Measurements from ENCODE around the gene KCNK3. TPM values are rescaled to one million over a fixed set of nuclear protein-coding genes. Genes with fewer than 3 reads are reported as not detected.

Gene KCNK3
- total RNA-seq, 1 donor from 2014 or later, result not detected

GRCh38 chr2:26711457-26712161 lies 19.1 kb downstream of the KCNK3 start:
- intact Hi-C loops (cut with micrococcal nuclease), result no loop called here

DNA sequence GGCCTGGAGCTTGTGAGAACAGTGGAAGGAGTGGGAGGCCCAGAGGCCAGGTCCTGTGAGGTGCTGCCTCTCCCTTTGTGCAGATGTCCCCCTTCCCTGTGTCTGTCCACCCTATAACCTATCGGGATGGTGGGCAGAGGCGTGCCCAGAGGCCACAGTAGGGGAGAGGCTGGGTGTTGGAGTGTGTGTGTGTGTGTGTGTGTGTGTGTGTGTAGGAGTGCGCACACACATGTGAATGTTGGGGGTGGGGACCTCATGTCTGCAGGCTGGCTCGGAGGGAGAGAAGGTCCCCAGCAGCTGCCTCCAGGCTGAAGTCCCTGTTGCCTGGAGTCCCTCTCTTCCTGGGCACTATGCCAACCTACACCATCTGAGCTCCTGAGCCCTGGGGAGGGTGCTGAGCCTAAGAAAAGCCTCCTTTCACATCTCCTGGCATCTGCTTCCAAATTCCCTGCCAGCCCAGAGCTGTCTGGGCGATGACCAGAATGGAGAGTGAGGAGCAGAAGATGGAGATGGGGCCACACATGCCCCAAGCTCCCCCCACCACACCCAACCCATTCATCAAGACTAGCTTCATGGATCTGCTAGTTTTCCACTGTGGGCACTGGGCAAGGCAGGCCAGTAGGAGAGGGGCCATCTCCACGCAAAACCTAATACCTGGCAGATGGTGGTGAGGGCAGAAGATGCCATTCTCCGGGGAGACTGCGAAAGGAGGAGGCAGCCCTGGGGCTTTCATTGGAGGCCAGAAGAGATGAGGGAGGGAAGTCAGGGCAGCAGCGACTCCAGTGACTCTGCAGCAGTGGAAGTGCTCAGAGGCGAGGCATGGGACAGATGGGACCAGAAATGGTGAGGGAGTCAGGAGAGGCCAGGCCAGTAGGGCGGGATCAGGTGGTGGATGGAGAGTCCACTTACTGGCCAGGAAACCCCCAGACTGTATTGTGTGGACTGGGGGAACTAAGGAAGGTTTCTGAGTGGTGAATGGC lies 20.3 kb downstream of the KCNK3 start:
- intact Hi-C loops (cut with micrococcal nuclease), result no loop called here

- intact Hi-C loops (cut with micrococcal nuclease), result no loop called here
These were observed 23.2 kb downstream of the KCNK3 start for GRCh38 chr2:26715528-26716270.

- intact Hi-C loops (cut with micrococcal nuclease), result no loop called here
These were observed 23.8 kb downstream of the KCNK3 start for GRCh38 chr2:26716340-26716739.

DNA sequence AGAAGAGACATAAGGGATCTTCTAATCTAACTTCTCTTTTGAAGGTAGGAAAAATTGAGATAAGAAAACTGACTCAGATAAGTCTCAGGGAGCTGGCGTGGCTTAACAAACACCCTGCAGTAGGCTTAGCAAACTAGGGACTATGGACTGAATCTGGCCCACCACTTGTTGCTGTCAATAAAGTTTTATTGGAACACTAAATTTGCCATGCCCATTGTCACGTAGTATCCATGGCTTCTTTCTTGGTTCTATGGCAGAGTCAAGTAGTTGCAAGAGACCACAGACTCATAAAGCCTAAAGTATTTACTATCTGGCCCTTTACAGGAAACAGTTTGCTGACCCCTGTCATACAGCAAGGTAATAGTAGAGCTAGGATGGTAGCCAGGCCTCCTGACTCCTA lies 24.2 kb downstream of the KCNK3 start:
- intact Hi-C loops (cut with micrococcal nuclease), result no loop called here

DNA sequence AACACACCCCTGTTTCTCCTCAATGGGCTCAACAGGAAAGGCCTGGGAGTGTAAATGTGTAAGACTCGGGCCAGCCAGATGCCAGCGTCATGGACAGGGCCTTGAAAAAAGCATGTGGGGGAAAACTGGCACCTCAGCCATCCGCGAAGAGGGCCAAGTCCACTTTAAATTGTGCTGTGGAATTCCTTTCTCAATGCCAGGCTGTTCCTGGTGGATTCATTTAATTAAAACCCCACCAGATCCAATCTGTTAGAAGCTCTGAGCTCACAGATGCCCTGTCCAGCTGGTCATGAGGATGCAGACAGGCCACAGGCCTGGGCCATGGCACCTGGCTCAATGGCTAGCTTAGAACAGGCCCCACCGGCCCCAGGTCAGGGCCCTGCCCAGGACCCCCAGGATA lies 24.8 kb downstream of the KCNK3 start:
- intact Hi-C loops (cut with micrococcal nuclease), result no loop called here

- intact Hi-C loops (cut with micrococcal nuclease), result no loop called here
These were observed 26.6 kb downstream of the KCNK3 start for GRCh38 chr2:26718949-26719686.

- intact Hi-C loops (cut with micrococcal nuclease), result no loop called here
These were observed 28.0 kb downstream of the KCNK3 start for GRCh38 chr2:26720322-26721114.

DNA sequence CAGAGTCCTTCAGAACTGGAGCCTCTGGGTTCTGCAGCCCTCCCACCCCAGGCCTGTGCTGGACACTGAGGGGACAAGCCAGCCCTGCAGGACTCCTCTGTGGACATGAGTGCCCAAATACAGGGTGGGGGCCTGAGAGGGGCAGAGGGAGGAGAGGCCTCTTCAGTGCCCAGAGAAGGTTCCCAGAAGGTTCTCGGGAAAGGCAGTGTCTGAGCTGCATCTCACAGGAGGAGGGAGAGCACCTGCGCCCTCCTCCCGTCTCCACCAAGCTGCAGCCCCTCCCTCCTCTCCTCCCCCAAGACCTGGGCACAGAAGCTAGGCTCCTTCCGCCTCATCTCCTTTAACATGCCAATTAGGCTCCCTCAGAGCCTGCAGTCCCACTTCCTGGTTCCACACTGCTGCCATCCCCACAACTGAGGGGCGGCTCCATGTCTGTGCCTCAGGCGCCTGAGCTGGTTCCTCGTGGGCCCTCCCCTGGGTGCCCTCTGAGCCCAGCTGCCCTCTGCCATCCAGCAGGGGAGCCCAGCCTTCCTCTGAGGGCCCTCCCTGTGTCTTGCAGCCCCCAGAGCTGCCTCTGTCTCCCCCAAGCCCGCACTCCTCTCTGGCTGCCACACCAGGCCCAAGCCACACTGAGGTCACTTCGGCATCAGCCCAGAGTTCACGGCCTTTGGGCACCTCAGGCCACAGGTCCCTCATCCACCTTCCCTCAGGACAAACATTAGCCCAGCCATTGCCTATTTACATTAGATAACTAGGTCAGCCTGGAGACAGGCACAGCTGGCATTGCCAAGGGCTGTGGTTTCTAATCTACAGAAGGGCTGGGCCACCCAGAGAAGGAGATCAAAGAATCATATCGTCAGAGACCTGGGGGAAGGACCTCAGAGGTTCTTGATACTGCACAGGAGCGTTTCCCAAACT lies 28.9 kb downstream of the KCNK3 start:
- intact Hi-C loops (cut with micrococcal nuclease), result no loop called here

DNA sequence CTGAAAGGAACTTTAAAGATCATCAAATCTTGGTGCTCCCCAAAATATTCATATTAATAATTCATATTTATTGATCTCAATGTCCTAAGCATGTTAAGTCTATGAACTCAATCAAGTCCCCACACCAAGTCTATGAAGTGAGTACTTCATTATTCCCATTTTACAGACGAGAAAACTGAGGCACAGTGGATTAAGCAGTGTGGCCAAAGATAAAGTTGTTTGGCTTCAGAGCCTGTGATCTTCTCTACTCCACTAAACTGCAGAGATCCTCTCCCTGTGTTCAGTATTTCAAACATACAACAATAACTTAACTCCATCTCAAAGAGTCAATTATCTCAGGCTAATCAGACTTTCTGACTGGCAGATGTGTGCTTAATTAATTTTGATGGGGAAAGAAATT lies 29.8 kb downstream of the KCNK3 start:
- intact Hi-C loops (cut with micrococcal nuclease), result no loop called here

- intact Hi-C loops (cut with micrococcal nuclease), result no loop called here
These were observed 30.4 kb downstream of the KCNK3 start for GRCh38 chr2:26722911-26723310.

DNA sequence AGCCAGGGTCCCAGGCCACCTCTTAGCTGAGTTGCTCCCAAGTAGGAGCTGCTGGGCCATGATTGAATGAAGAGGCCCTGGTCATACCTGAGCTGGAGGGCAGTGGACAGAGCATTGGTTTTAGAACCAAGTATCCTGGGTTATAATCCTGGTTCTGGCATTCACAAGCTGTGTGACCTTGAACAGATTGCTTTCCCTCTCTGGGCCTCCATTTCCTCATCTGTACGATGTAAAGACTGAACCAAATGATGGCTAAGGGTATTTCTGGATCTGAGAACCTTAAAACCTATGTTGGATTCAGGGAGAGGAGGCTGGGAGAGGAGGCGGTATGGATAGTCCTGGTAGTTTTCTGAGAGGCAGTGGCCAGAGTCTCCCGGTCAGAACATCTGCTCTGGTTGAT lies 31.0 kb downstream of the KCNK3 start:
- intact Hi-C loops (cut with micrococcal nuclease), result no loop called here

DNA sequence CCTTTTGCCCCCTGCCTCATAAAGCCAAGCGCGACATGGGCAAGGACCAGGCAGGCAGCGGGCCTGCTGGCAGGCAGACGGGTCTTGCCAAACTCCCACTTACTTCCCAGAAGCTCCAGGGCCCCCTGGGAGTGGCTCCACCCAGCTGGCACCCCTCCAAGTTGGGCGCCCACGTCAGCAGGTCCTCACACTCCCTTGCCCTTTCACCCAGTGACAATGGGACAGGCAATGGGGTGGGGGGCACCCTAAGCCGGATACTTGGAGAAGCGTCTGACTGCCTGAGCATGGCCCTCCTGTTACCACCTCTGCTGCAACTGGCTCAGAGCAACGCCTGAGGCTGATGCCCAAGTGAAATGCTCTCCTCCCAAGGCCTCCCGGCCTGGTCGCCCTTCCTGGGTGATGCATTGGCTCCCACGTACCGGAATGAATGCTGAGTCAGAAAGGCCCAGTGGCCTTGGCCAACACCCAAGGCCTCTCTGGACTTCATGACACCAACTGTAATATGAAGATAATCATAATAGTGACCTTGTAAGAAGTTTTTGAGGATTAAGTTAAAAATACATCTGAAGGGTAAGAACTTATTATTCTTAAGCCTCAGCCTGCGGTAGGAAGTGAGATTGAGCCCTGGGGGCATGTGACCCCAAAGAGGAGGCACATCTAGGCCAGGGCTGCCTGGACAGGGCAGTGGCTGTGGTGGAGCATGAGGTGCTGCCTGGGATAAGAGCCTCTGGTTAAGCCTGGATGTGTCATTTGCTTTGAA lies 31.6 kb downstream of the KCNK3 start:
- intact Hi-C loops (cut with micrococcal nuclease), result no loop called here

DNA sequence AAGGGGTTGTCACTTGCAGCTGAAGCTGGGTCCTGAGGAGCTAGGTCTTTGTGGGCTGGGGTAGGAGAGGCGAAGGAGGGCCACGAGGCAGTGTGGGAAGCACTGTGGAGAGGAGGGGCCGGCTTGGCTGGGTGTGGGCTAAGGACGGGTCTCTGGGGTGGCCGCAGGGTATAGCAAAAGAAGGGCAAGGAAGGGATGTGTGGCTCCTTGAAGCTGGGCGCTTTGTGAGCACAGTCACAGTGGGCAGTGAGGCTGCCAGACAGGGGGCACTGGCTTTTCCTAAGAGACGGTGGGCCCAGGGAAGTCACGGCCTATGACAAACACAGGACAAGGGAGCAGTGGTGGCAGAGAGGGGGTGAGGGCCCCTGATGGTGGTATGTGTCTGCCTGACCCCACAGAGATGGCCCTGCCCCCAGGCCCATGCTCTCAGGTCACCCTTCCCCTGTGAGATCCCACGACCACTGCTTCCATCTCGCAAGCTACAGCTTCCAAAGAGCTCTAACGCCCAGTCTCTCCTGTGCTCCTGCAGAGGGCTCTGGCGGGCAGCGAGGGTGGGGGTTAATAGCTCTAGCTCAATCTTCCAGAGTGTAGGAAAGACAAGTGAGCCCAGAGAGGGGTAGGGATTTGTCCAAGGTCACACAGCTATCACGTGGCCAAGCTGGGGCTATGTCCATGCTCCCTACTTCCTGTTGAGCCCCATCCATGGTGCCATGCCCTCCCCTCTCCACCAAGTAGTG lies 32.4 kb downstream of the KCNK3 start:
- intact Hi-C loops (cut with micrococcal nuclease), result no loop called here

DNA sequence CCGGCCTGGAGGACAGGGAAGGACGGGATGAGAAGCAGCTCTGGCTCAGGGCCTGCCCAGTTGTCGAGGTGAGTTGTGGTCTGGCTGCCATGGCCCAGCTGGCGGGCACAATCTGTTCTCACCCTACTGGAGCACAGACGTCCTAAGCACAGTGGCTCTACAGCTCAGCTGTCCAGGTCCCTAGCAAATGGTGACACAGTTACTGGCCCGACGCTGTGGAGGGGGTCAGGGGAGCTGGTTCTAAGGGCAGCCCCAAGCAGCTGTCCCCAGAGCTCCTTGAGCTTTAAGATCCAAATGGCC lies 32.9 kb downstream of the KCNK3 start:
- intact Hi-C loops (cut with micrococcal nuclease), result no loop called here

DNA sequence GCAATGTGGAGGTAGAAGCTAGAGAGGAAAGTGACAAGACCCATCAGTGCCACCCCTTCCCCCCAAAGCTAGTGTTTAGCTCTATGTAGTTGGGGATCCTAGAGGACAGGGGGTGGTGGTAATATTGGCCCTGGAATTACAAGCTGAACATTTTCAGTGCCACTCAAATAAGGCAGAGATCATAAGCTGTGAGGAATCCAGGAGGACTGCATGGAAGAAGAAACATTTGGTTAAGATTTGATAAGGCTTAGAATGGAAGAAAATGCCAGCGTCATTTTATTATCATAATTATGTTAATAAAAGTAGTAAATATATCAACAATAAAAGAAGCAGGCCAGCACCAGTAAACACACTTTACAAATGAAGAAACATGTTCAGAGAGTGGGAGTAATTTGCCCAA lies 33.7 kb downstream of the KCNK3 start:
- intact Hi-C loops (cut with micrococcal nuclease), result no loop called here

DNA sequence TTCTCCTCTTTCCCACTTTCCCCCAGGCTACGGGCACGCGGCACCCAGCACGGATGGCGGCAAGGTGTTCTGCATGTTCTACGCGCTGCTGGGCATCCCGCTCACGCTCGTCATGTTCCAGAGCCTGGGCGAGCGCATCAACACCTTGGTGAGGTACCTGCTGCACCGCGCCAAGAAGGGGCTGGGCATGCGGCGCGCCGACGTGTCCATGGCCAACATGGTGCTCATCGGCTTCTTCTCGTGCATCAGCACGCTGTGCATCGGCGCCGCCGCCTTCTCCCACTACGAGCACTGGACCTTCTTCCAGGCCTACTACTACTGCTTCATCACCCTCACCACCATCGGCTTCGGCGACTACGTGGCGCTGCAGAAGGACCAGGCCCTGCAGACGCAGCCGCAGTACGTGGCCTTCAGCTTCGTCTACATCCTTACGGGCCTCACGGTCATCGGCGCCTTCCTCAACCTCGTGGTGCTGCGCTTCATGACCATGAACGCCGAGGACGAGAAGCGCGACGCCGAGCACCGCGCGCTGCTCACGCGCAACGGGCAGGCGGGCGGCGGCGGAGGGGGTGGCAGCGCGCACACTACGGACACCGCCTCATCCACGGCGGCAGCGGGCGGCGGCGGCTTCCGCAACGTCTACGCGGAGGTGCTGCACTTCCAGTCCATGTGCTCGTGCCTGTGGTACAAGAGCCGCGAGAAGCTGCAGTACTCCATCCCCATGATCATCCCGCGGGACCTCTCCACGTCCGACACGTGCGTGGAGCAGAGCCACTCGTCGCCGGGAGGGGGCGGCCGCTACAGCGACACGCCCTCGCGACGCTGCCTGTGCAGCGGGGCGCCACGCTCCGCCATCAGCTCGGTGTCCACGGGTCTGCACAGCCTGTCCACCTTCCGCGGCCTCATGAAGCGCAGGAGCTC lies 35.4 kb downstream of the KCNK3 start:
- intact Hi-C loops (cut with micrococcal nuclease), result no loop called here

Measured in T-helper 1 cell treated with Interleukin-12 subunit alpha and Interleukin-12 subunit beta and Interleukin-4 antibody, amounts not matched to agents 30 ng/mL and 1 ng/mL, for 36 hours (primary cell).